NCI-H2029 treated with DMSO at 0.1 percent for 48 hours (cell line): ENCODE results near the gene SPINK4.

Experiments used
- DNase-seq: peaks from one replicate; lab custom pipeline; 2025; lab: John Stamatoyannopoulos, UW

The SPINK4 gene

GRCh38 chr9:33229359-33230114 is 10.4 kb upstream of the SPINK4 start:
- peak; percentile 80 for DNase-seq

GRCh38 chr9:33230756-33231622 is 9.0 kb upstream of the SPINK4 start:
- DNase-seq = no peak

GRCh38 chr9:33231623-33231942 is 8.4 kb upstream of the SPINK4 start:
- DNase-seq = no peak

GRCh38 chr9:33232815-33233214 is 7.2 kb upstream of the SPINK4 start:
- DNase-seq = no peak

DNA sequence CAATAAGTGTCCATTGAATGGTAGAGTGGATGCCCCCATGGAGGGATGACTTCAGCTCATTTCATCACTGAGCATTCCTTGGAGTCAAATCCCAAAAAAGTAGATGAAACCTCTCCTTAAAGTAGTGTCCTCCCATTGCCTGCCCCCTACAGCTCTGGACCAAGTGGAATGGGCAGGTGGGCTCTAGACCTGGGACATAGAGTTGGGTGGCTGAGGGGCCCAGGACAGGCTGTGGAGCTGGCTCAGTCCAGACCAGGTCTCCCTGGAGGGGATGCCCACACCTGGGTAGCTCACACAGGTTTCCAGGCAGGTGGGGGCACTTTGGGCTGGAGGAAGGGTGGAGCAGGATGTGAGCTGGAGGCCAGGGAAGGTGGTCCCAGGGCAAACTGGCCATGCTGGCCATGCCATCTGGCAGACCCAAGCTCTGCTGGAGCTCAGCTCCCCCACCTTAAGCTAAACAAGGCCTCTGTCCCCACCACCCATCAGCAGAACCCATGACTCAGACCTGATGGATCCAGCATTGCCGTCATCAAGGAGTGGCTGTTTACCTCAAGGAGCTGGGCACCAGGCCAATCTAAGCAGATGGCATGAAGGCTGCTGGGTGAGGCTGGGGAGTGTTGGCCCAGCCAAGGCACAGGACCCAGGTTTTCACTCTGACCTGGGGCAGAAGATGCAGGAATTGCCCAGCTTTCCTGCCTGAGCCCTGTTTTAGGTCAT is 6.2 kb upstream of the SPINK4 start:
- peak; percentile 84 for DNase-seq

DNA sequence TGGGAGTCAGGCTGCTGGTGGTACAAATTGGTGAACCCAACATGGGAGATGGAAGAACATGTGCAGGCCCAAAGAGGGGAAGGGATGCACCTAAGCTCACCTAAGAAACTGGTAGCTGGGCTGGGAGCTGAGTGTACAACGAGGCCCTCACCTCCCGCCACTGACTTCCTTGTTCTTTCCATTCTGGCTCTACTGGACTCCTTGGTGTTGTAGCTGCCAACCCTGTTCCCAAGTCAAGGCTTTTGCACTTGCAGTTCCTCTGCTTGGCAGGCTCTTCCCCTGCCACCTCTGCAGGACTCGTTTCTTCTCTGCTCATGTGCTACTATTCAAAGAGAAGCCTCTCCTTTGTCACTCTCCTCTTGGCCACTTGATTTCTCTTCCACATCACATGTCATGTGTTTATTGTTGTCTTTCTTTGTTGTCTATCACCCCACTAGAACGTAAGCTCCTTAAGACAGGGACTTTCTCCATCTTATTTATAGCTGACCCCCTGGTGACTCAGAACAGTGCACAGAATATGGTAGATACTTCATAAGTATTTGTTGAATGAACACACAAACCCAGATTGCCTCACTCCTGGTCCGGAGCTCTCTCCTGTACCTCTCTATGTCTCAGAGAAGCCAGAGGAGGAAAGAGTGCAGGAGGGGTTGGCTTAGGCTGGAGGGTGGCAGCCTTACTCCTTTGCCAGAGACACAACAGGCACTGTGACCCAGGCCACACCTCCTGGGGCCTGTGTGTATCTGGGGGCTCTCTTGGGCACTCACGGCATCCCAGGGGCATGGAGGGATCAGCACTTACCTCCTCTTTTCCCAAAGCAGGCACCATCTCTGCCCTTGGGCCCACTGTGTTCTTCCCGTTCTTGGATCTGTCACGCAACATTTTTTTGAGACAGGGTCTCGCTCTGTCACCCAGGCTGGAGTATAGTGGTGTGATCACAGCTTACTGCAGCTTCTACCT is 5.2 kb upstream of the SPINK4 start:
- peak; percentile 27 for DNase-seq

DNA sequence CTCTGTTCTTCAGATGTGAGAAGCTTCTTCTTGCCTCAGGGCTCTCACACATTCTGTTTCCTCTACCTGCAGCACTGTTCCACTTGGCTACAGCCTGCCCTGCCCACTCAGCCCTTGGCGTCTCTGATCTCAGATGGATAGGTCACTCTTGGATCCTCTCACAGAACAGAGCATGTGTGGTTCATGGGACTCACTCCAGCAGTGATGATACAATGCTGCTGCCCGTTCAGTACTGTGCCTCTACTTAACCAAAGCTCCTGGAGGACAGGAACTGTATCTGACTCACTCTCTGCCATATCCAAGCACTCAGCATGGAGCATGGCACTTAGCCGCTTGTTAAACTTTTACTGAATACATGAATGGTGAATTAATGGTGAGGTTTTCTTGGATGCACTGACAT is 3.4 kb upstream of the SPINK4 start:
- no peak for DNase-seq

DNA sequence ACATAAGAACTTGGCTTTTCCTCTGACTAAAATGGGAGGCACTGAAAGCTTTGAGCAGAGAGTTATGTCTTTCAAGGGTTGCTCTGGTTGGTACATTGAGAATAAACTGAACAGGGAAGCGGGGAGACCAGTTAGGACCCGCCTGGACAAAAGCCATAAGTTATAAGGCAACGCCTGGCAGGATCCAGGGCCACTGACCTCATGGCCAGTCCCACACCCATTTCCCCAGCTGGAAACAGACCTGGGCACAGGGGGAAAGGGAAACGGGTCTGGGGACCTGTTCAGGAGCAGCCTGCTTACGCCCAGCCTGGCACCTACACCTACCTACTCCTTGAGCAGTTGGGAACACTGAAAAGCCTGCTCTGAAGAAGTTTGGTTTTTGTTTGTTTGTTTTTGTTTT is 1.3 kb downstream of the SPINK4 start:
- DNase-seq = no peak

- no peak for DNase-seq
These were observed 2.7 kb downstream of the SPINK4 start for GRCh38 chr9:33242609-33243134.

DNA sequence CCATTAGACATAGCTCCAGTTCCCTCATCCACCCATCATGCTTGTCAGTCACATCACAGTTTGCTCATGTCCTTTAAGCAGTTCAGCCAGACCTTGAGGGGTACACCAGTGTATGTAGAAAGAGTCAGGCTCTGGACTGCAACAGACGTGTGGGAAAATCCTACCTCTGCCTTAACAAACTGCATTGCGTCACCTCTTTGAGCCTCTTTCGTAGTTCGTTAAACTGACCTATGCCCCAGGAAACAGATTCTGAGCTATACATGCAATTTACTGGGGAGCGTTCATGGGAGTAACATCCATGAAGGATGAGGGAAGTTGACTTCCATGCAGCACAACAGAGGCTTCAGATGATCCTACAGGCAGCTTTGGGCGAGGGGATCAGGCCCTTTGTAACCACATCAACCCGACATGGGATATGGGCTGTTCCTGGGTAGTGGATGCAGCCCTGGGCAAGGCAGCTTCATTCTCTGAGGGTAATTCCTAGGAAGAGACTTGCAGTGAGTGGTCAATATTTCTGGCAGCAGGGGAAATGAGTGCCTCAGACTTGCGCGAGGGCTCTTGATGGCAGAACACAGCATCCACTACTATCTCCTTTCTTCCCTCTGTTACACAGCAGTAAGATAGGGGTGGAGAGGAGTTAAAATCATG is 4.3 kb downstream of the SPINK4 start:
- no peak for DNase-seq

GRCh38 chr9:33245341-33245740 is 5.4 kb downstream of the SPINK4 start:
- DNase-seq = no peak

- DNase-seq = no peak
These were observed 6.4 kb downstream of the SPINK4 start for GRCh38 chr9:33246269-33246860.

DNA sequence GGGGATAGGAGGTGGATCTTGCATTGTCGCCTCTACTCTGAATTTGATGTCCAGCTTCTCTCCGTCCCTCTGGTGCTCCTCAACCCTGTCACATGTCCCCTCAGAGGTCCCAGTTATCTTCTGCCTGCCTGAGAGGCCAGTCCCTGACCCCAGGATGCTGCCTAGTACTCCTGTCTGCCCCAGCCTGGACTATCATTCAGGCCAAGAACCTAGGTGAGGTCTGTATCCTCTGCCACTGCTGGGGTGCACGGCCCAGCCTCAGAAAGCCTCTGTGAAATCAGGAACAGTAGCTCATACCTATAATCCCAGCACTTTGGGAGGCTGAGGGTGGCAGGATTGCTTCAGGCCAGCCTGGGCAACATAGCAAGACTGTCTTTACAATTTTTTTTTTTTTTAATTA is 8.6 kb downstream of the SPINK4 start:
- no peak for DNase-seq

- DNase-seq = no peak
These were observed 9.2 kb downstream of the SPINK4 start for GRCh38 chr9:33249087-33249658.

DNA sequence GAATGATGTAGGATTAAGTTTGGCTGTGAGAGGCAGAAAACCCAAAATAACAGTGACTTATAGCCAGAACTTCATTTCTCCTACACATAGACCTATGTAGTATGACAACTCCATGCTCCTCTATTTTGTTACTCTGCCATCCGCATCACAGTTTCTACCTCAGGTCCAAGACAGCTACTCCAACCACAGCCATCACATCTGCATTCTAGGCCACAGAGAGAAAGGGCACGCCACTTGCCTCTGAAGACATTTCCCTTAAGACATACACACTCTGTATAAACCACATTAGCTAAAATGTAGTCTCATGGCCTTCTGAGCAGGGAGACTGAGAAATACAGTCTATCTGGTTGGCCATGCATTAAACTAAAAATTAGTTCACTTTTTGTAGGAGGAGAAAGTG is 10.0 kb downstream of the SPINK4 start:
- DNase-seq = no peak

- DNase-seq = no peak
These were observed 10.6 kb downstream of the SPINK4 start for GRCh38 chr9:33250458-33250995.

GRCh38 chr9:33254211-33254610 is 14.2 kb downstream of the SPINK4 start:
- DNase-seq = no peak

DNA sequence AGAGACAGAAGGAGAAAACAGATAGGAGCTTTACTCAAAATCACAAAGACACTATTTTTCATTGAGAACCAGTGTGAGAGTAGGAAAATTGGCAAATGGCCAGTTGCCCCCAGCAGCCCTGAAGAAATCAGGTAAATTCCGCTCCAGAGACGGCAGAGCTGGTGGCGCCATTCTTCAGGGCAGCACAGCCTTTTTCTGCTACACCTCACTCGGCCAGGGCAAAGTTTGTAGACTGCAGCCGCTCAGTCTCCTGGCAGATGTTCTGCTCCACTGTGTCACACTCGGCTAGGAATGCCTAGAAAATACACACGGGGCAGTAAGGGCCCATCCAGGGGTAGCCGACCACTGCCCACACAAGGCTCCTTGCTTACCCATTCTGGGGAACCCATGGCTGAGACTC is 15.0 kb downstream of the SPINK4 start:
- no peak for DNase-seq

DNA sequence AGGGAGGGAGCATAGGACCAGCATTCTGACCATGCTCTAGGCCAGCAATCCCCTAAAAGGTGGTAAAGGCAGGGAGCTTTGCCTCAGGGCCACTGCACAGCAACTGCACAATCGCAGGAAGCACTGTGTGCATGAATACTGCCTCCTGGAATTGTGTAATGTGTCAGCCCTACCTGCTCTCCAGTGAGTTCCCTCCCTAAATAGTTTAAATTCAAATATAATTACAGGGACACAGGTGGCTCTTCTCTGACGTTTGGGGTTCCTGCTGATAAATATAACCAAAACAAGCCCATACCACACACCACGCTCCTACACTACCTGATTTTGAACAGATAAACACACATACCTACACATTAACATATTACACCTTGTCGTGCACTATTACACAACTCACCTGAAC is 15.5 kb downstream of the SPINK4 start:
- DNase-seq = no peak

DNA sequence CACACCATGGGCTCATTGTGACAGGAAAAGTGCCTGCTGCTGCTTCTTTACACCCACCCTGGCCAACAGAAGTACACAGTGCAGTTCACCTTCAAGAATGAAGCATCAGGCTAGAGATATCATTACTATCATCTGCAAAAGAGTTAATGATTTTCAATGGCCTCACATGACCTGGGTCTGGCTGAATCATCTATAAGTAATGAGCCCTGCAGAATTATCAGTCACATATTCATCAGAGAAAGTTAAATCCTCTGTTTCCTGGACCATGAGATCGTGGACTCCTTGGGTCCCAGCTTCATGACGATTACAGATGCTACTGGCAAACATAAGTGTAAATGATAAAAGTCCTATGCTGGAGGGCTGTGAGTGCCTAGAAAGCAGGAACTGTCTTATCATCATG is 16.3 kb downstream of the SPINK4 start:
- DNase-seq = no peak
